GM18868 (cell line): ENCODE data around the gene ZNF185.

Experiments
- ATAC-seq: cut with Tn5 transposase; IDR thresholded peaks from one replicate; pipeline ENCODE4 v1.9.1; 2021; ENCODE audit warnings: mild to moderate bottlenecking, moderate library complexity; ENCODE audit not compliant: unreplicated experiment

ZNF185 gene

DNA sequence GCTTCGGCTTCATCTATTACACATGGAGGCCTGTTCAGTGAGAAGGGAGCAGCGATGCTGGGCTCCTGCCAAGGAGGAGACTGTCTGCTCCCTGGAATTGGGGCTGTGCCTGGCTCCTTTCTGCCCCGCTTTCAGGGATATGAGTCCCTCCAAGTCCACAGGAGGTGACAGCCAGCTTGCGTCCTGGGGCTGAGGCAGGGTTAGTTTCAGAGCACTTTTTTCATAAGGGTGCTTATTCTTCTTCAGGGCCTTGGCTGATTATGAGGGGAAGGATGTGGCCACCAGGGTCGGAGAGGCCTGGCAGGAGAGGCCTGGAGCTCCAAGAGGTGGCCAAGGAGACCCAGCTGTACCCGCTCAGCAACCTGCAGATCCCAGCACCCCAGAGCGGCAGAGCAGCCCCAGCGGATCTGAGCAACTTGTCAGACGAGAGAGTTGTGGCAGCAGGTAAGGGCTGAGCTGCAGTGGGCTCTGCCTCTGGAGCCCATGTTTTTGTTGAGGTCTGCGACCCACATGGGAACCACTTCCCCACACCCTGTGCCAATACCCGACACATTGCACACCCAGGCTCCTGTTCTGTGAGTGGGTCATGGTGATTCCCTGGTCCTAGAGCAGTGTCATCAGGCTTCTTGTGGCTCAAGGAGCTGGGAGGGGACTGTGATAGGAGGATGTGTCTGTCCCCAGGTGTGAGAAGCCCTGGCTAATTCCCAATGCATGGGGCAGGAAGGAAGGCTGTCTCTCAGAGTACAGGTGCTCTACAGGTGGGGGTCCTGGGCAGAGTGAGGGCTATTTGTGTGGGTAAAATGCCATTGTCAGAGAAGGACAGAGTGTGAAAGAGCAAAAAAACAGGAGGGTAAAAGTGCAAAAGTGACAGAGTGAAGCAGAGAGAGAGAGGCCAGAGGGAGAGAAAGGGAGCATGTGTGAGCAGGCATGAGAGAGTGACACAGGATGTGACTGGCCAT, 47.4 kb downstream of the ZNF185 start:
- ATAC-seq, result no peak

DNA sequence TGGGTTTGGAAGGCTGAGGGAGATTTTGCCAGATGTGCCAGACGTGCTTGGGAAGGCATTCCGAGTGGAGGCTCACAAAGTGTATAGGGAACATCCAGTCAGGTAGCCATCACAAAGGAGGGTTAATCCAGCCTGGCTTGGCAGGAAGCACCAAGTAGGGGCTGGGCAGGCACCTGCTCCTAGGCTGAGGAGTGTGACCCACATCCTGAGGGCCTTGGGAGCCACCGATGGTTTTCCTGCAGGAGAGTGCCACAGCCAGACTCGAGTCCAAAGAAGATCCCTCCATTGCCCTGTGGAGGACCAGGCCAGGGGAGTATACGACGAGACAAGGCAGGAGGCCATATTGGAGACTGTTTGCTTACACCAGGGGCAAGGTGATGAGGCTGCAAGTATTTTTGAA, 48.8 kb downstream of the ZNF185 start:
- ATAC-seq, result no peak
